Neuron (in vitro differentiated cells): Measurements from ENCODE around the gene ACAA2.
"Not testable (repeated sequence)": the region's sequence is repeated elsewhere in the genome, so short reads cannot be mapped to it uniquely, and the experiment has no call there.

Source experiments
- H2AFZ ChIP-seq: one replicate; pipeline ENCODE4 v1.6.1; 2013; ENCODE audit warnings: low read depth, mild to moderate bottlenecking, inconsistent platforms, low read length, moderate library complexity
- H3K27me3 ChIP-seq: one replicate; pipeline ENCODE4 v1.6.1; 2013; ENCODE audit warnings: low read length; ENCODE audit not compliant: insufficient read depth
- H3K36me3 ChIP-seq: one replicate; pipeline ENCODE4 v1.6.1; 2013; ENCODE audit warnings: low read length; ENCODE audit not compliant: insufficient read depth
- H3K4me1 ChIP-seq: one replicate; pipeline ENCODE4 v1.6.1; 2013; ENCODE audit warnings: low read length; ENCODE audit not compliant: insufficient read depth
- H3K4me3 ChIP-seq: 2 replicates; pipeline ENCODE4 v1.5.1; 2013; ENCODE audit warnings: mild to moderate bottlenecking, low read length, moderate library complexity
- H3K9me3 ChIP-seq: one replicate; pipeline ENCODE4 v1.6.1; 2013; ENCODE audit warnings: low read length

ACAA2 gene

GRCh38 chr18:49841236-49842217 is 28.2 kb upstream of the ACAA2 start:
- H2AFZ ChIP-seq = no peak overlapping the region
- no peaks in the 10 kb centered on the region for H3K9me3 ChIP-seq
- H3K4me3 ChIP-seq = no peak overlapping the region
- H3K36me3 ChIP-seq = no peaks in the 10 kb centered on the region
- no peaks in the 10 kb centered on the region for H3K4me1 ChIP-seq
- H3K27me3 ChIP-seq = no peaks in the 10 kb centered on the region

GRCh38 chr18:49839012-49839411 is 25.7 kb upstream of the ACAA2 start:
- Histone ChIP-seq H3K4me1 (no peaks in the 10 kb centered on the region), H3K4me3 (no peak overlapping the region), H3K36me3 (no peaks in the 10 kb centered on the region), H3K9me3 (no peaks in the 10 kb centered on the region), H3K27me3 (no peaks in the 10 kb centered on the region), H2AFZ (no peak overlapping the region)

DNA sequence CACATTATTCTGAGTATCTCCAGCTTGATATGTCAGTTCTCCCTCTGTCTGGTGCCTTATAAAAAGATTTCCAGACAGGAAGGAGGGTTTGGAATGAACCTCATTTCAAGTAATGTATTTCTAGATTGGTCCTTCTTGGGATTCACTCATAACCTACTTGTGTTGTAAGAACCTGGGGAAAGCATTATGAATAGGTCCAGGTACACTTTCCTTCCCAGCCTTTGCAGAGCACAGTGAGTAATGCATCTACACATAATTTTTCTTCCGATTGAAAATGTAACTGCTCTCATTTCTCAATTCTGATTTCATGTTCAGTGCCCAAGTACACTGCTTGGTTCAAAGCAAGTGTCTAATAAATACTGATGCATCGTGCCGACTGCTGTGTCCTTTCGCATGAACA is 25.0 kb upstream of the ACAA2 start:
- Histone ChIP-seq H3K27me3 (no peaks in the 10 kb centered on the region), H3K36me3 (no peaks in the 10 kb centered on the region), H2AFZ (no peak overlapping the region), H3K9me3 (no peaks in the 10 kb centered on the region), H3K4me3 (no peak overlapping the region), H3K4me1 (no peaks in the 10 kb centered on the region)

DNA sequence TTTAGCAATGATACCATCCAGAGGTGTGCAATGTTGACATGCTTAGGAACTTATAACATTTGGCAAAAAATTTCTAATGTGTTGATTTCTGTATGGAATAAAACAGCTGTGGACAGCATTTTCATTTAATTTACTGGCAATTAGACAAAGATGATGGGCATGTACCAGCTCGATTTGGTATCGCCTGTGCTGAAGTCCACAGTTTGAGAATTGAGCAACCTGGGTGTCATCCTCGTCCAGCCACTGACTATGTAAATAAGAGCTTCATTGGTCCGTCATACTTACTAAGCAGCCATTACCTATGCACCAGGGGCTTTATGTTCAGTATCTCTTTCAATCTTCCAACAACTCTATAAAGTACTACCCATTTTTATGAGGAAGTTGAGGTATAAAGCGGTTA is 24.6 kb upstream of the ACAA2 start:
- H2AFZ ChIP-seq = no peak overlapping the region
- H3K27me3 ChIP-seq = no peaks in the 10 kb centered on the region
- no peaks in the 10 kb centered on the region for H3K4me1 ChIP-seq
- no peaks in the 10 kb centered on the region for H3K9me3 ChIP-seq
- H3K4me3 ChIP-seq = no peak overlapping the region
- H3K36me3 ChIP-seq = no peaks in the 10 kb centered on the region

DNA sequence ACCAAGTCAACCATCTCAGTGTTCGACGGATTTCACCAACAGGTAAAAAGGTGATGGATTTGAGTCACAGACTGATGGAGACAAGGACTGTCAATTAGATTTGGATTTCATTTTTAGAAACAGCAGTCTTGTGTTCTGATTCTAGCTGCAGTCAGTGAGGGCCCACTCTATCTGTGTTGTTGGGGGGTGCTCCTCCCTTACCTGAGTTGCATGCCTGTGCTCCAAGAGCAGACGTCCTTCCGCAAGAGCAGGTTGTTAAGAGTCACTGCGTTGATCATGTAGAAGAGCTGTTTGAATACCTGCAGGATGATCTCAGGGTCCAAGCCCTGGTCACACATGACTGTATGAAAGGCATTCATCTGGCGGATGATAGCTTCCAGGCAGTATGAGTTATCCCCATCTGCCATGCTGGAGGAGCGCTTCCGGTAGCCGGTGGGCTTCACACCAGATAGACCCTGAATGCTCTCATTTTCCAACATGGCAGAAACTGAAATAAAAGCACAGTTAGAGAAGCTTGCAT is 24.0 kb upstream of the ACAA2 start:
- not testable (repeated sequence) for H3K4me1 ChIP-seq, H2AFZ ChIP-seq, H3K27me3 ChIP-seq, H3K36me3 ChIP-seq, H3K9me3 ChIP-seq, H3K4me3 ChIP-seq

- no peaks in the 10 kb centered on the region for H3K36me3 ChIP-seq
Measured at GRCh38 chr18:49835405-49835804, 22.1 kb upstream of the ACAA2 start.

GRCh38 chr18:49834258-49834657 is 20.9 kb upstream of the ACAA2 start:
- H3K4me1 ChIP-seq = no peaks in the 10 kb centered on the region
- H2AFZ ChIP-seq = no peak overlapping the region
- H3K36me3 ChIP-seq = no peaks in the 10 kb centered on the region
- no peaks in the 10 kb centered on the region for H3K27me3 ChIP-seq
- H3K9me3 ChIP-seq = peaks cover 2% of the 10 kb centered on the region
- H3K4me3 ChIP-seq = no peak overlapping the region

More at GRCh38 chr18:49835405-49835804, 22.1 kb upstream of the ACAA2 start:
- Histone ChIP-seq H2AFZ (no peak overlapping the region), H3K9me3 (peaks cover 2% of the 10 kb centered on the region), H3K4me3 (no peak overlapping the region), H3K4me1 (no peaks in the 10 kb centered on the region), H3K27me3 (no peaks in the 10 kb centered on the region)

- H3K36me3 ChIP-seq = no peaks in the 10 kb centered on the region
- no peaks in the 10 kb centered on the region for H3K27me3 ChIP-seq
- H2AFZ ChIP-seq = no peak overlapping the region
- H3K4me1 ChIP-seq = no peaks in the 10 kb centered on the region
- no peak overlapping the region for H3K4me3 ChIP-seq
- H3K9me3 ChIP-seq = peaks cover 2% of the 10 kb centered on the region
Measured at GRCh38 chr18:49833814-49834213, 20.5 kb upstream of the ACAA2 start.

GRCh38 chr18:49832221-49832647 is 18.9 kb upstream of the ACAA2 start:
- Histone ChIP-seq H3K36me3 (no peaks in the 10 kb centered on the region), H2AFZ (no peak overlapping the region), H3K4me1 (no peaks in the 10 kb centered on the region), H3K27me3 (no peaks in the 10 kb centered on the region), H3K4me3 (no peak overlapping the region), H3K9me3 (peaks cover 6% of the 10 kb centered on the region)

DNA sequence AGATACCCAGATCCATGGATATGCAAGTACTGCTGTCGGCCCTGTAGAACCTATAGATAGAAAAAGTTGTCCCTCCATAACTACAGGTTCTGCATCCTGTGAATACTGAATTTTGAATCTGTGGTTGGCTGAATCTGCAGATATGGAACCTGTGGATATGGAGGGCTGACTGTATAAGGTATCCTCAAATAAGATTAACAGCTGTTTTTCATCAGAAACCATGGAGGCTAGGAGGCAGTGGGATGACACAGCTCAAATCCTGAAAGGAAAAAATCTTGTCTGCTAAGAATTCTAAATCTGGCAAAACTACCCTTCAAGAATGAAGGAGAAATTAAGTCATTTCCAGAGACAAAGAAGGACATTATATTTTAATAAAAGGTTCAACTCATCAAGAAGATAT is 14.7 kb upstream of the ACAA2 start:
- Histone ChIP-seq H3K4me1 (no peaks in the 10 kb centered on the region), H3K36me3 (no peaks in the 10 kb centered on the region), H3K9me3 (peaks cover 8% of the 10 kb centered on the region), H3K4me3 (no peak overlapping the region), H3K27me3 (no peaks in the 10 kb centered on the region), H2AFZ (no peak overlapping the region)

GRCh38 chr18:49819823-49820671 is 6.7 kb upstream of the ACAA2 start:
- Histone ChIP-seq H3K9me3 (no peaks in the 10 kb centered on the region), H2AFZ (no peak overlapping the region), H3K4me1 (no peaks in the 10 kb centered on the region), H3K27me3 (no peaks in the 10 kb centered on the region), H3K4me3 (no peak overlapping the region), H3K36me3 (no peaks in the 10 kb centered on the region)

- H3K4me1 ChIP-seq = peaks cover 3% of the 10 kb centered on the region
- no peaks in the 10 kb centered on the region for H3K27me3 ChIP-seq
- H2AFZ ChIP-seq = no peak overlapping the region
- no peaks in the 10 kb centered on the region for H3K36me3 ChIP-seq
- H3K9me3 ChIP-seq = no peaks in the 10 kb centered on the region
- H3K4me3 ChIP-seq = no peak overlapping the region
Measured at GRCh38 chr18:49819071-49819662, 5.8 kb upstream of the ACAA2 start.

GRCh38 chr18:49817947-49818346 is 4.6 kb upstream of the ACAA2 start:
- Histone ChIP-seq H3K9me3 (no peaks in the 10 kb centered on the region), H2AFZ (no peak overlapping the region), H3K4me3 (no peak overlapping the region), H3K27me3 (no peaks in the 10 kb centered on the region), H3K4me1 (peaks cover 3% of the 10 kb centered on the region), H3K36me3 (no peaks in the 10 kb centered on the region)
